Keratinocyte (primary cell): Measurements from ENCODE around the gene FOXK1. TPM values are rescaled to one million over a fixed set of nuclear protein-coding genes. Genes with fewer than 3 reads are reported as not detected.
A peak's percentile ranks its signal among the peaks of the same experiment; 100 is the strongest.
"Not testable (repeated sequence)": the region's sequence is repeated elsewhere in the genome, so short reads cannot be mapped to it uniquely, and the experiment has no call there.

Experiments
- DNase-seq: peaks from one replicate; pipeline ENCODE4 v3.0.0-alpha.2; 2011; ENCODE audit warnings: low read depth, missing footprints, low spot score
- FAIRE-seq: peaks from 2 replicates; lab custom pipeline; 2011; peaks lifted over from hg19 to GRCh38; lab: Jason Lieb, UNC
- H2AFZ ChIP-seq: 2 replicates; pipeline ENCODE4 v1.6.0; 2012; ENCODE audit warnings: low read length, control low read depth, inconsistent platforms; ENCODE audit not compliant: control insufficient read depth
- H3K27ac ChIP-seq: 2 replicates; pipeline ENCODE4 v1.5.1; 2011; ENCODE audit warnings: low read length; ENCODE audit not compliant: control insufficient read depth, insufficient read depth
- H3K27me3 ChIP-seq: 3 replicates; pipeline ENCODE4 v1.6.0; 2011; ENCODE audit warnings: low read length; ENCODE audit not compliant: control insufficient read depth, insufficient read depth; ENCODE audit errors: extremely low read depth
- H3K36me3 ChIP-seq, 2 experiments: 2 replicates in 1 of 2; 3 replicates in 1 of 2; pipeline ENCODE4 v1.5.1; 2011; ENCODE audit warnings: low read length in 2 of 2, mild to moderate bottlenecking in 1 of 2; ENCODE audit not compliant: control insufficient read depth in 2 of 2, insufficient read depth in 2 of 2; ENCODE audit errors: extremely low read depth in 1 of 2
- H3K4me1 ChIP-seq: 3 replicates; pipeline ENCODE4 v1.5.1; 2011; ENCODE audit warnings: low read length; ENCODE audit not compliant: control insufficient read depth, insufficient read depth; ENCODE audit errors: extremely low read depth
- H3K4me2 ChIP-seq: 3 replicates; pipeline ENCODE4 v1.6.0; 2011; ENCODE audit warnings: low read depth, low read length; ENCODE audit not compliant: control insufficient read depth, insufficient read depth; ENCODE audit errors: extremely low read depth
- H3K4me3 ChIP-seq, 3 experiments: fragments of 200-600 bp in 1 of 3; sonication (generic) in 1 of 3; 2 replicates in 2 of 3; 3 replicates in 1 of 3; pipeline ENCODE4 v1.5.1; 2011 to 2016; ENCODE audit warnings: low read length in 3 of 3, mild to moderate bottlenecking in 3 of 3, control low read depth in 2 of 3, inconsistent platforms in 1 of 3, low read depth in 1 of 3, mixed read lengths in 1 of 3, mixed run types in 1 of 3, moderate library complexity in 1 of 3; ENCODE audit not compliant: control insufficient read depth in 2 of 3, insufficient read depth in 2 of 3; ENCODE audit errors: extremely low read depth in 1 of 3
- H3K79me2 ChIP-seq: 2 replicates; pipeline ENCODE4 v1.6.0; 2012; ENCODE audit warnings: low read length; ENCODE audit not compliant: control insufficient read depth, insufficient read depth
- H3K9ac ChIP-seq: 3 replicates; pipeline ENCODE4 v1.6.0; 2011; ENCODE audit warnings: low read length; ENCODE audit not compliant: control insufficient read depth, insufficient read depth; ENCODE audit errors: extremely low read depth
- H3K9me1 ChIP-seq: 3 replicates; pipeline ENCODE4 v1.6.0; 2011; ENCODE audit warnings: low read length; ENCODE audit not compliant: control insufficient read depth, insufficient read depth; ENCODE audit errors: extremely low read depth
- H3K9me3 ChIP-seq: 2 replicates; pipeline ENCODE4 v1.5.1; 2012; ENCODE audit warnings: low read depth, low read length; ENCODE audit not compliant: control insufficient read depth
- H4K20me1 ChIP-seq: 3 replicates; pipeline ENCODE4 v1.6.0; 2011; ENCODE audit warnings: low read length; ENCODE audit not compliant: control insufficient read depth, insufficient read depth; ENCODE audit errors: extremely low read depth
- EZH2 ChIP-seq: IDR thresholded peaks from one replicate; pipeline ENCODE4 v1.6.1; 2012; ENCODE audit warnings: inconsistent platforms, mild to moderate bottlenecking, low read length, moderate library complexity
- dilution Hi-C: fragments of 300-500 bp; cut with MboI; formaldehyde crosslinking; loops from one replicate; pipeline ENCODE4 v1.7.0; 2020; ENCODE audit warnings: low sequenced_read_pairs; ENCODE audit not compliant: extremely low pct_ligation_motif_present
- polyA plus RNA-seq, 5 experiments: library from polyadenylated mRNA; depleted of rRNA in 3 of 5; stranded (reverse) in 3 of 5; stranded (forward) in 1 of 5; unstranded in 1 of 5; fragments of >200 nt; gene quantifications; 1 replicate in 1 of 5; 2 replicates in 3 of 5; 3 replicates in 1 of 5; pipeline versions ENCODE4 v1.2.1 to v1.2.3, GENCODE V29; 2011 to 2012; ENCODE audit warnings: missing spikeins in 2 of 5, low read depth in 1 of 5, low replicate concordance in 1 of 5
- TF ChIP-seq, protein P1 (sequence below), 3 experiments: IDR thresholded peaks in 1 of 3; conservative IDR thresholded peaks in 1 of 3; optimal IDR thresholded peaks in 1 of 3; 2 replicates in 2 of 3; 3 replicates in 1 of 3; pipeline versions ENCODE3 to v1.5.1; 2011; ENCODE audit warnings: low read length in 3 of 3, mild to moderate bottlenecking in 3 of 3, moderate library complexity in 2 of 3, control low read depth in 1 of 3, inconsistent platforms in 1 of 3; ENCODE audit not compliant: insufficient read depth in 2 of 3; ENCODE audit errors: extremely low read depth in 1 of 3

FOXK1 gene
- polyA plus RNA-seq, 1 donor (not counting 4 experiments of a cell fraction or from before 2014, with no cell fraction given), result 4.4 TPM

DNA sequence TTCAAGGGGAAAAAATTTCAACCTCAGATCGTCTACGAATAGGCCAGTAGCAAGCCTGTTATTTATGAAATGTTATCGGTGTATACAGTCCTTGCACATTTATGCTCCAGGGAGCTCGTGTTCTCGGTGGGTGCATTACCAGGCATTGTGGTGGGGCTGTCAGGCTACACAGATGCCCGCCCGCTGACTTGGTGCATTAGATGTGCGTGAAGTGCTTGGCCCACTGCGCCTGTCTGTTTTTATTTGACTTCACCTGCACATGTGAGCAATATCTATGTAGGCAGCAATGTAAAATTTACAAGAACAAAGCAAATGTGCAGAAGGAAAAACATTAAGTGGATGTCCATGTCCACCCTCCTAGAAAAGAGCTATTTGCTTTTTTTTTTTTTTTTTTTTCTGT lies 2.8 kb downstream of the FOXK1 start:
- Histone ChIP-seq H2AFZ (no peak overlapping the region), H4K20me1 (no peaks in the 10 kb centered on the region), H3K4me1 (peaks cover 17% of the 10 kb centered on the region)

DNA sequence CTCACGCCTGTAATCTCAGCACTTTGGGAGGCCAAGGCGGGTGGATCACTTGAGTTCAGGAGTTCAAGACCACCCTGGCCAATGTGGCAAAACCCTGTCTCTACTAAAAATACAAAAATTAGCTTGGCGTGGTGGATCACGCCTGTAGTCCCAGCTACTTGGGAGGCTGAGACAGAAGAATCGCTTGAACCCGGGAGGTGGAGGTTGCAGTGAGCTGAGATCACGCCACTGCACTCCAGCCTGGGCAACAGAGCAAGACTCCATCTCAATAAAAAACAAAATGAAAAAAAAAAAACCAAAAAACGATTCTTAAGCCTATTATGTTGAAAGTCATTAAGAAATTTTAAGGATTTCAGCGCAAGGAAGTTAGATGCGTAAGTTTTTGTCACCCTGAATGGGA lies 3.6 kb downstream of the FOXK1 start:
- H3K4me1 ChIP-seq, result peaks cover 24% of the 10 kb centered on the region
- H3K4me2 ChIP-seq, DNase-seq, H4K20me1 ChIP-seq, H2AFZ ChIP-seq, H3K9me3 ChIP-seq, H3K9ac ChIP-seq, FAIRE-seq, H3K9me1 ChIP-seq, H3K4me3 ChIP-seq, dilution Hi-C loops, H3K27ac ChIP-seq, H3K36me3 ChIP-seq, H3K27me3 ChIP-seq: not testable (repeated sequence)
- peaks cover 76% of the 10 kb centered on the region for H3K79me2 ChIP-seq

More for the DNA sequence above, 2.8 kb downstream of the FOXK1 start:
- DNase-seq (no peak), FAIRE-seq (no peak)
- H3K36me3 ChIP-seq, result peaks cover 0 to 3% of the 10 kb centered on the region in 2 experiments
- peak overlapping the region; percentile 95 for H3K27ac ChIP-seq
- H3K4me3 ChIP-seq, result peak overlapping the region; percentile 79 to 88 (median 85)
- H3K79me2 ChIP-seq, result peaks cover 68% of the 10 kb centered on the region
- peak overlapping the region; percentile 92 for H3K9ac ChIP-seq
- TF ChIP-seq, protein P1, sequence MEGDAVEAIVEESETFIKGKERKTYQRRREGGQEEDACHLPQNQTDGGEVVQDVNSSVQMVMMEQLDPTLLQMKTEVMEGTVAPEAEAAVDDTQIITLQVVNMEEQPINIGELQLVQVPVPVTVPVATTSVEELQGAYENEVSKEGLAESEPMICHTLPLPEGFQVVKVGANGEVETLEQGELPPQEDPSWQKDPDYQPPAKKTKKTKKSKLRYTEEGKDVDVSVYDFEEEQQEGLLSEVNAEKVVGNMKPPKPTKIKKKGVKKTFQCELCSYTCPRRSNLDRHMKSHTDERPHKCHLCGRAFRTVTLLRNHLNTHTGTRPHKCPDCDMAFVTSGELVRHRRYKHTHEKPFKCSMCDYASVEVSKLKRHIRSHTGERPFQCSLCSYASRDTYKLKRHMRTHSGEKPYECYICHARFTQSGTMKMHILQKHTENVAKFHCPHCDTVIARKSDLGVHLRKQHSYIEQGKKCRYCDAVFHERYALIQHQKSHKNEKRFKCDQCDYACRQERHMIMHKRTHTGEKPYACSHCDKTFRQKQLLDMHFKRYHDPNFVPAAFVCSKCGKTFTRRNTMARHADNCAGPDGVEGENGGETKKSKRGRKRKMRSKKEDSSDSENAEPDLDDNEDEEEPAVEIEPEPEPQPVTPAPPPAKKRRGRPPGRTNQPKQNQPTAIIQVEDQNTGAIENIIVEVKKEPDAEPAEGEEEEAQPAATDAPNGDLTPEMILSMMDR (optimal IDR thresholded peaks at IDR 0.05 in 1 of 3, IDR thresholded peaks at IDR 0.05 in 1 of 3, conservative IDR thresholded peaks at IDR 0.05 in 1 of 3; ENCODE audit: extremely low read depth in 1 of 3, insufficient read depth in 2 of 3, low read length in 3 of 3), result no peak
- TF ChIP-seq EZH2, result no peak
- peak overlapping the region; percentile 91 for H3K4me2 ChIP-seq
- no peaks in the 10 kb centered on the region for H3K9me3 ChIP-seq
- dilution Hi-C loops, result no loop called here
- H3K27me3 ChIP-seq, result no peaks in the 10 kb centered on the region
- no peaks in the 10 kb centered on the region for H3K9me1 ChIP-seq

DNA sequence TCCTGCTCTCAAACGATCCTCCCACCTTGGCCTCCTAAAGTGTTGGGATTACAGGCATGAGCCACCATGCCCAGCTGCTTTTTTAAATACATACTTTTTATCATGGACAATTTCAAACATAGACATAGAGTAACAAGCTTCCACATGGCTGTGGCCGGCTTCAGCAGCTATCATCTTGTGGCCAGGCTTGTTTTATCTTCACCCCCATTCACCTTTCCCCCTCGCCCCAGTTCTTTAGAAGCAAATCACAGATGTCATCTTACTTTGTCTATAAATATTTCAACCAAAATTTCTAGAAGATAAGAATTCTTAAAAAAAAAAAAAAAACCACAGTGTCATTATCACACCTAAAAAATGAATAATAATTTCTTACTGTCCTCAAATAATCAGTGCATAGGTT lies 5.9 kb downstream of the FOXK1 start:
- Histone ChIP-seq H3K9me1 (no peaks in the 10 kb centered on the region), H3K4me1 (peaks cover 28% of the 10 kb centered on the region), H3K4me3 (no peak overlapping the region)

More for the DNA sequence above, 5.9 kb downstream of the FOXK1 start:
- Histone ChIP-seq H3K27me3 (no peaks in the 10 kb centered on the region), H3K9me3 (no peaks in the 10 kb centered on the region), H3K79me2 (peaks cover 94% of the 10 kb centered on the region), H3K4me2 (no peak overlapping the region), H3K36me3 (peaks cover 0 to 3% of the 10 kb centered on the region in 2 experiments), H2AFZ (no peak overlapping the region), H3K9ac (no peak overlapping the region), H4K20me1 (no peaks in the 10 kb centered on the region), H3K27ac (no peak overlapping the region)
- DNase-seq, result no peak
- no peak for FAIRE-seq
- dilution Hi-C loops, result no loop called here
- no peak for TF ChIP-seq EZH2
- TF ChIP-seq, protein P1 (optimal IDR thresholded peaks at IDR 0.05 in 1 of 3, IDR thresholded peaks at IDR 0.05 in 1 of 3, conservative IDR thresholded peaks at IDR 0.05 in 1 of 3; ENCODE audit: extremely low read depth in 1 of 3, insufficient read depth in 2 of 3, low read length in 3 of 3), result no peak
